Stimulated activated CD8-positive, alpha-beta memory T cell treated with anti-CD3 and anti-CD28 coated beads, Interleukin-7, amount 100 ng/mL, for 24 hours (primary cell): ENCODE results near the gene TP53I11.

Experiments used
- DNase-seq: peaks from one replicate; pipeline ENCODE4 v3.0.0-alpha.2; 2020; ENCODE audit warnings: low read depth

The TP53I11 gene

GRCh38 chr11:44955015-44955738, 4.5 kb upstream of the TP53I11 start:
- DNase-seq, result no peak

- DNase-seq, result no peak
Observed at GRCh38 chr11:44954051-44954906, 3.6 kb upstream of the TP53I11 start.

- DNase-seq, result no peak
Observed at GRCh38 chr11:44952500-44953260, 2.0 kb upstream of the TP53I11 start.

GRCh38 chr11:44952082-44952481, 1.4 kb upstream of the TP53I11 start:
- DNase-seq, result no peak

- no peak for DNase-seq
Observed at GRCh38 chr11:44950031-44950624, 555 bp downstream of the TP53I11 start.

GRCh38 chr11:44949160-44950030, 1.3 kb downstream of the TP53I11 start:
- no peak for DNase-seq

- no peak for DNase-seq
Observed at GRCh38 chr11:44948155-44948554, 2.5 kb downstream of the TP53I11 start.

GRCh38 chr11:44947114-44947513, 3.6 kb downstream of the TP53I11 start:
- DNase-seq, result no peak

GRCh38 chr11:44946263-44946662, 4.4 kb downstream of the TP53I11 start:
- no peak for DNase-seq

- no peak for DNase-seq
Observed at GRCh38 chr11:44945666-44946065, 5.0 kb downstream of the TP53I11 start.

- no peak for DNase-seq
Observed at GRCh38 chr11:44944853-44945235, 5.8 kb downstream of the TP53I11 start.

GRCh38 chr11:44944181-44944852, 6.4 kb downstream of the TP53I11 start:
- no peak for DNase-seq

- no peak for DNase-seq
Observed at GRCh38 chr11:44943696-44944095, 7.0 kb downstream of the TP53I11 start.

- no peak for DNase-seq
Observed at GRCh38 chr11:44943118-44943517, 7.6 kb downstream of the TP53I11 start.

GRCh38 chr11:44942029-44942955, 8.4 kb downstream of the TP53I11 start:
- DNase-seq, result no peak

- DNase-seq, result no peak
Observed at GRCh38 chr11:44941259-44942021, 9.2 kb downstream of the TP53I11 start.

- DNase-seq, result no peak
Observed at GRCh38 chr11:44940835-44941234, 9.8 kb downstream of the TP53I11 start.

- no peak for DNase-seq
Observed at GRCh38 chr11:44940404-44940803, 10.3 kb downstream of the TP53I11 start.
